H1 (cell line): Measurements from ENCODE around the gene SLC66A3. TPM values are rescaled to one million over a fixed set of nuclear protein-coding genes. Genes with fewer than 3 reads are reported as not detected.

ENCODE experiments used
- SUZ12 ChIP-seq: fragments of 200-600 bp; sonication (generic); IDR thresholded peaks from 2 replicates; pipeline ENCODE4 v1.6.1; 2012; ENCODE audit warnings: mild to moderate bottlenecking, inconsistent platforms, low read length, moderate library complexity, mixed read lengths
- polyA plus RNA-seq, 7 experiments: library from polyadenylated mRNA; depleted of rRNA in 3 of 7; stranded (reverse) in 5 of 7; unstranded in 2 of 7; fragments of >200 nt in 5 of 7; fragments of 200-250 nt in 2 of 7; gene quantifications; 1 replicate in 5 of 7; 2 replicates in 1 of 7; 4 replicates in 1 of 7; pipeline versions ENCODE4 v1.2.1 to v1.2.3, GENCODE V29; 2011 to 2013; ENCODE audit warnings: missing spikeins in 2 of 7, mixed read lengths in 2 of 7
- total RNA-seq: library from RNA; stranded (reverse); fragmentation: NEBNext Ultra II Directional; extraction: Animal tissue kit (Norgen Biotek cat#: 25700); gene quantifications from 2 replicates; pipeline ENCODE4 v1.2.1, GENCODE V29; 2021

Gene SLC66A3
- total and polyA plus RNA-seq, 2 of the 8 experiments (the other 6 are each of a cell fraction or from before 2014, with no cell fraction given) = 8.7 to 27.8 TPM

GRCh38 chr2:11160256-11160655 is 5.0 kb downstream of the SLC66A3 start (continued):
- no peak for TF ChIP-seq SUZ12
